ENCODE measurements around the gene NFKB1.

Gene NFKB1

DNA sequence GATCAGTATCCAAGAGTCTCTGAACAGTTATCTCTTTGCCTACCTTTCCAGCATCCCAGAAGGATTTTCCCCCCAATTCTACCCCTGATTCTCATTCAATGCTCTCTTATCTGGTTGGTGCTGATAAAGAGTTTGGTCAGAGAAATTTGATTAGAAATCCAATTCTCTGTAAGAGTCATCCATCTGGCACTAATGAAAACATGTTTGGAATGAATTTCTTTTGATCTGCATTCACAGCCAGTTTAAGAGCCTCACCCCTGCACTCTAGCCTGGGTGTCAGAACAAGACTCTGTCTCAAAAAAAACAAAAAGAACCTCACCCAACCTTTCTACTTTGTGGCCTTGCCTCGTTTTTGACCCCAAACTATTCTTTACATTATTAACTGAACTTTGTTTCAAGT lies 137.5 kb downstream of the NFKB1 start:
- DNase-seq (ENCODE audit: low read depth), result no peak
- no peak overlapping the region for H3K4me3 ChIP-seq (replicated peaks; ENCODE audit: low read depth, low read length)
- TF ChIP-seq, protein P1, sequence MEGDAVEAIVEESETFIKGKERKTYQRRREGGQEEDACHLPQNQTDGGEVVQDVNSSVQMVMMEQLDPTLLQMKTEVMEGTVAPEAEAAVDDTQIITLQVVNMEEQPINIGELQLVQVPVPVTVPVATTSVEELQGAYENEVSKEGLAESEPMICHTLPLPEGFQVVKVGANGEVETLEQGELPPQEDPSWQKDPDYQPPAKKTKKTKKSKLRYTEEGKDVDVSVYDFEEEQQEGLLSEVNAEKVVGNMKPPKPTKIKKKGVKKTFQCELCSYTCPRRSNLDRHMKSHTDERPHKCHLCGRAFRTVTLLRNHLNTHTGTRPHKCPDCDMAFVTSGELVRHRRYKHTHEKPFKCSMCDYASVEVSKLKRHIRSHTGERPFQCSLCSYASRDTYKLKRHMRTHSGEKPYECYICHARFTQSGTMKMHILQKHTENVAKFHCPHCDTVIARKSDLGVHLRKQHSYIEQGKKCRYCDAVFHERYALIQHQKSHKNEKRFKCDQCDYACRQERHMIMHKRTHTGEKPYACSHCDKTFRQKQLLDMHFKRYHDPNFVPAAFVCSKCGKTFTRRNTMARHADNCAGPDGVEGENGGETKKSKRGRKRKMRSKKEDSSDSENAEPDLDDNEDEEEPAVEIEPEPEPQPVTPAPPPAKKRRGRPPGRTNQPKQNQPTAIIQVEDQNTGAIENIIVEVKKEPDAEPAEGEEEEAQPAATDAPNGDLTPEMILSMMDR (IDR thresholded peaks at IDR 0.05; ENCODE audit: low read length, missing control alignments), result no peak

DNA sequence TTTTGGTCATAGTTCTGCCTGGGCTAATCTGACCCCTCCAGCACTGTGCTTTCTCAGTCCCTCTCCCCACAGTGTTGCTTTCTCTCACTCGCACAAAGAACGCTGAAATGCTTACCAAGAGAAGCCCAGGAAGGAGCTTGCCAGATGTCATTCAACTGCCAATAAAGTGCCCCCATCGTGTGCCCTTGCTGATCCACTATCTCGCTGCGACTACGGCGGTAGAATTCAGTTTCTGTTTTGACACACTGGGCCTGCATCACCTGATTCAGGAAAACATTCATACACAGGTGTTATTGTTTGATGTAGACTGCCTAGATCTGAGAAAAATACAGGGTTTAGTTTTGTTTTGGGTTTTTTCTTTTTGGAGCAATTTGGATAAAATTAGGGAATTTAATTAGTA lies 138.4 kb downstream of the NFKB1 start:
- TF ChIP-seq, protein P1 (IDR thresholded peaks at IDR 0.05; ENCODE audit: low read length, missing control alignments), result no peak
- DNase-seq (ENCODE audit: low read depth), result no peak
- H3K4me3 ChIP-seq (replicated peaks; ENCODE audit: low read depth, low read length), result no peak overlapping the region

DNA sequence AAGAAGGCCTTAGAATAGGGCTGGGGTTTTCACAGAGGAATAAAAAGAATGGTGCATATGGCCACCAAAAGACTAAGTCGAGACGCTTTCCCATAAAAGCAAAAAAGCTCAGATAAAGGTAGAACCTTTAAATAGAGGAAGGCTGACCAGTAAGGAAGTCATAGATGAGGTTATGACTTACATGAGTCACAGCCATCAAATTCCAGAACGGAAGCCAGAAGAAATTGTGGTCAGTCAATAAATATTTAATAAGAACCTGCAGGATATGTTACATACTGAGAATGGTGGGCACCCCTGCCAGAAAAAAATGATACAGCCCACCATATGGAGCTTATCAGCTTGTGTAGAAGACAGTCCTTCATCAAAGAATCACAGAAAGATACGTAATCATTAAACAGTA lies 139.5 kb downstream of the NFKB1 start:
- H3K4me3 ChIP-seq (replicated peaks; ENCODE audit: low read depth, low read length), result no peak overlapping the region
- DNase-seq (ENCODE audit: low read depth), result peak; percentile 55
- TF ChIP-seq, protein P1 (IDR thresholded peaks at IDR 0.05; ENCODE audit: low read length, missing control alignments), result no peak

DNA sequence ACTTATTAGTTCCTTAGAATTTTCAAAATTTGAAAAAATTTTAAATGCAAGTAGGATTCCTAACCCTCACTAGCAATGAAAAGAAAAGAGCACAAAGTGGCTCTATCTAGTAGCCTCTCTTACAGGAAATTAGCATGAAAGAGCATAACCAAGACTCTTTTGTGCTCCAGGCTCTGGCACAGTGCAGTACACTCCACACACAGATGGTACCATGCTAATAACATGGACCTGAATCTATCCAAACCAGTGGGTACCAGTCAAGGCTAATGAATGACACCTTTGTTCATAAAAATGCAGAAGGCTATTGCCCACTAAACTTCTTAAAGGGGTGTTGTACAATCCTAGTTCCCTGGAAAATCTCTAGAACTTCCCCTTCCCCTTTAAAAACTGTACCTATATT lies 140.6 kb downstream of the NFKB1 start:
- DNase-seq (ENCODE audit: low read depth), result no peak

DNA sequence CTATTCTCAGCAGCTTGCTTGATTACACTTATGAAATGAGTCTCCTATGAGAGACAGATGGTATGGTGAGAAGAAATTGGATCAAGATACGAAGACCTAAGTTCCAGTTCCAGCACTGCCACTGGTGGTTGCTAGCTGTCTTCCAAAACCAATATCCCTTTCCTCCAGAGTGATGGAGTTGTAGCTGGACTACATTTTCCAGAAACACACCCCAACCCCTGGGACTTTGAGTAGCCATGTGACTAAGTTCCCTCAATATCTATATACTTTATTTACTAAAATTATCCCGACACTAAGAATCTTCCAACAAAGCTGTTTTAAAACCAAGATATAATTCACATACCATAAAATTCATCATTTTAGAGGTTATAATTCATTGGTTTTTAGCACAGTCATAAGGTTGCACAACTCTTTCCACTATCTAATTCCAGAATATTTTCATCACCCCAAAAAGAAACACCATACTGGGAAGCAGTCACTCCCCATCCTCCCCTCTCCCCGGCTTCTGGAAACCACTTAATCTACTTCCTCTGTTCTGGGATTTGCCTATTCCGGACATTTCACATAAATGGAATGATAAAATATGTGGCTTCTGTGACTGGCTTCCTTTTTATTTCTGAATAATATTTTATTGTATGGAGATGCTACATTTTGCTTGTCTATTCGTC lies 141.6 kb downstream of the NFKB1 start:
- DNase-seq (ENCODE audit: low read depth), result peak; percentile 72
- TF ChIP-seq, protein P1 (IDR thresholded peaks at IDR 0.05; ENCODE audit: low read length, missing control alignments), result no peak
- H3K4me3 ChIP-seq (replicated peaks; ENCODE audit: low read depth, low read length), result no peak overlapping the region

More for the DNA sequence above, 140.6 kb downstream of the NFKB1 start:
- TF ChIP-seq, protein P1 (IDR thresholded peaks at IDR 0.05; ENCODE audit: low read length, missing control alignments), result no peak
- H3K4me3 ChIP-seq (replicated peaks; ENCODE audit: low read depth, low read length), result no peak overlapping the region

DNA sequence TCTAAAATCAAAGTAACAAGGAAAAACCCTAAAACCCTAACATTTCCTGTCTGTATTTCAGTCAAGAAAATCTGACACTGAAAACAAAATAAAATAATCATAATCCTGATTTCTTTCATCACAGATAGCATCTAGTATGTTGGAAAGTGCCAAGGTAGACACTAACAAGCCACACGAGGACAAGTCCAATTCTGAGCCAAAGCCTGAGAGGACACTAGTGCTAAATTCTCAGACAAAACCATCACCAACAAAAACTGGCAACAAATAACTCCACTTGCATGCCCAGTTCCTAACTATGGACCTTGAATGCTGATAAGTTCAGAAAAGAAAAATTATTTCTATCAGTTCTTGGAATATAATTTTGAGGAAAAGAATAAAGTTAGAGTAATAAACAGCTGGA lies 146.0 kb downstream of the NFKB1 start:
- no peak for DNase-seq (ENCODE audit: low read depth)
- no peak overlapping the region for H3K4me3 ChIP-seq (replicated peaks; ENCODE audit: low read depth, low read length)
- TF ChIP-seq, protein P1 (IDR thresholded peaks at IDR 0.05; ENCODE audit: low read length, missing control alignments), result no peak

DNA sequence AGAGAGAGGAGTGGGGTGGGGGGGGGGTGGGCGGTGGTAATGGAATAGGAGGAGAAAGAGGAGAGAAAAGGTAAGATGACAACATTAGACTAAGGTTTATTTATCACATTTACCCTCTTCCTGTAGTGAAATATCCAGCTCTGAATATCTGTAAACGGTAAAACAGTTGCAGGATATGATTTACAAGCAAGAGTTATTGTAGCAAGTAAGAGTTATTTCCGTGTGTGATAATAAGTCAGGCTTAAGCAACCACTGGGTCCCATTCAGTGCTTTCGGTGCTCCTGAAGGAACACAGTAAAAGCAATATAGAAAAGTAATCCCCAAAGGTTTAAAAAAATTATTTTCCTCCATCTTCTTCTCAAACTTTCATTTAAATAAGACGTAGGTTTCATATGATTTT lies 156.0 kb downstream of the NFKB1 start:
- no peak overlapping the region for H3K4me3 ChIP-seq (replicated peaks; ENCODE audit: low read depth, low read length)
- no peak for DNase-seq (ENCODE audit: low read depth)
- TF ChIP-seq, protein P1 (IDR thresholded peaks at IDR 0.05; ENCODE audit: low read length, missing control alignments), result no peak

Measured in fibroblast of pulmonary artery (primary cell).